ENCODE data around the gene GALNT13.

The GALNT13 gene

GRCh38 chr2:154480521-154480920, 608.8 kb downstream of the GALNT13 start:
- H3K9me3 Mint-ChIP-seq, result no peaks in the 10 kb centered on the region
- no peak for DNase-seq
- CTCF ChIA-PET, result no interaction called here
- H3K4me3 Mint-ChIP-seq, result no peak overlapping the region
- H3K4me1 Mint-ChIP-seq, result no peaks in the 10 kb centered on the region
- no peak overlapping the region for H3K27ac Mint-ChIP-seq
- no peaks in the 10 kb centered on the region for H3K36me3 Mint-ChIP-seq
- H3K27me3 Mint-ChIP-seq, result no peaks in the 10 kb centered on the region

GRCh38 chr2:154481336-154481735, 609.6 kb downstream of the GALNT13 start:
- H3K27me3 Mint-ChIP-seq, result no peaks in the 10 kb centered on the region
- CTCF ChIA-PET, result no interaction called here

GRCh38 chr2:154484338-154485099, 612.8 kb downstream of the GALNT13 start:
- no peak overlapping the region for H3K27ac Mint-ChIP-seq

More at GRCh38 chr2:154481336-154481735, 609.6 kb downstream of the GALNT13 start:
- no peaks in the 10 kb centered on the region for H3K36me3 Mint-ChIP-seq
- H3K4me3 Mint-ChIP-seq, result no peak overlapping the region
- no peaks in the 10 kb centered on the region for H3K4me1 Mint-ChIP-seq
- no peaks in the 10 kb centered on the region for H3K9me3 Mint-ChIP-seq
- no peak for DNase-seq
- H3K27ac Mint-ChIP-seq, result no peak overlapping the region

GRCh38 chr2:154488801-154489200, 617.1 kb downstream of the GALNT13 start:
- Mint-ChIP-seq H3K27ac (no peak overlapping the region), H3K27me3 (no peaks in the 10 kb centered on the region), H3K36me3 (no peaks in the 10 kb centered on the region), H3K9me3 (no peaks in the 10 kb centered on the region), H3K4me3 (no peak overlapping the region), H3K4me1 (no peaks in the 10 kb centered on the region)
- DNase-seq, result no peak
- CTCF ChIA-PET, result no interaction called here

More at GRCh38 chr2:154484338-154485099, 612.8 kb downstream of the GALNT13 start:
- DNase-seq, result no peak
- Mint-ChIP-seq H3K27me3 (no peaks in the 10 kb centered on the region), H3K9me3 (no peaks in the 10 kb centered on the region), H3K4me3 (no peak overlapping the region), H3K36me3 (no peaks in the 10 kb centered on the region), H3K4me1 (no peaks in the 10 kb centered on the region)
- CTCF ChIA-PET, result no interaction called here

GRCh38 chr2:154489266-154489858, 617.6 kb downstream of the GALNT13 start:
- DNase-seq, result no peak
- no peaks in the 10 kb centered on the region for H3K27me3 Mint-ChIP-seq
- CTCF ChIA-PET, result no interaction called here
- H3K36me3 Mint-ChIP-seq, result no peaks in the 10 kb centered on the region
- H3K4me3 Mint-ChIP-seq, result no peak overlapping the region
- no peak overlapping the region for H3K27ac Mint-ChIP-seq
- no peaks in the 10 kb centered on the region for H3K9me3 Mint-ChIP-seq
- H3K4me1 Mint-ChIP-seq, result no peaks in the 10 kb centered on the region

GRCh38 chr2:154490530-154490929, 618.8 kb downstream of the GALNT13 start:
- CTCF ChIA-PET, result no interaction called here
- H3K27ac Mint-ChIP-seq, result no peak overlapping the region

GRCh38 chr2:154495455-154495868, 623.7 kb downstream of the GALNT13 start:
- CTCF ChIA-PET, result no interaction called here
- Mint-ChIP-seq H3K27me3 (no peaks in the 10 kb centered on the region), H3K36me3 (no peaks in the 10 kb centered on the region), H3K9me3 (no peaks in the 10 kb centered on the region), H3K4me1 (no peaks in the 10 kb centered on the region), H3K4me3 (no peak overlapping the region), H3K27ac (no peak overlapping the region)
- no peak for DNase-seq

More at GRCh38 chr2:154490530-154490929, 618.8 kb downstream of the GALNT13 start:
- DNase-seq, result no peak
- Mint-ChIP-seq H3K27me3 (no peaks in the 10 kb centered on the region), H3K9me3 (no peaks in the 10 kb centered on the region), H3K4me1 (no peaks in the 10 kb centered on the region), H3K4me3 (no peak overlapping the region), H3K36me3 (no peaks in the 10 kb centered on the region)

- no peak for DNase-seq
- Mint-ChIP-seq H3K9me3 (no peaks in the 10 kb centered on the region), H3K27ac (no peak overlapping the region), H3K27me3 (no peaks in the 10 kb centered on the region), H3K4me1 (no peaks in the 10 kb centered on the region), H3K36me3 (no peaks in the 10 kb centered on the region), H3K4me3 (no peak overlapping the region)
- CTCF ChIA-PET, result no interaction called here
These were observed 625.3 kb downstream of the GALNT13 start for GRCh38 chr2:154497019-154497418.
